ENCODE measurements around the gene ZNF425.
"Not testable (repeated sequence)": the region's sequence is repeated elsewhere in the genome, so short reads cannot be mapped to it uniquely, and the experiment has no call there.

The ZNF425 gene

DNA sequence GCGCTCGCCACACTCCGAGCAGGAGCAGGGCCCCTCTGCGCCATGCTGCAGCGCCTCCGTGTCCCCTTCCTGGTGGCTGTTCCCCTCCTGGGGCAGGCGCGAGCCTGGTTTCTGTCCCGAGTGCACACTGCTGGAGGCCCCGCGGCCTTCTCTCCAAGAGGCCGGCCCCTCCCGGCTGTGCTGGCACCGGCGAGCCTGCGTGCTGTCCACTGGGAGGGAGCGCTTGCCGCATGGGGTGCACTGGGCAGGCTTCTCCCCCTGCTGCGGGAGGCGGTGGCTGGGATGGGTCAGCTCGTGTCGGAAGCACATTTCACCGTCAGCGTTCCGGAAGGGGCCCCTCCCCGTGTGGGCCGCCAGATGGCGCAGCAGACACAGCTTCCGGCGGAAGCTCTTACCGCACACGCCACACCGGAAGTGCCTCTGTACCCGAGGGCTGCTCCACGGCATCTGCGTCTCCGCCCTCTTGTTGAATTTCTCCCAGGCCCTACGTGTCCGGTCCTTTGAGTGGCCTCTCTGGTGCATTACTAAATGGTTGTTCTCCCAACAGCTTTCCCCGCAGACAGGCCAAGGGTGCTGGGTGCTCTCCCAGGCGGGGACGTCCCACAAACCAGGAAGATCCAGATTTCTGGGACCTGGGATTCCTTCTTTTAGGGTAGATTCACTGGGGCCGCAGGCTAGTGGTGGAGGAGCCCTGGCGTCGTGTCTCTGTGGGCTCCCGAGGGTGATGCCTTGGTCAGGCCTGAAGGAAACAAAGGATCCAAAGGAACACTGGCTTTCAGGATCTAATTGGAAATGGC, 54.3 kb downstream of the ZNF425 start:
- peak; percentile 26 for DNase-seq

DNA sequence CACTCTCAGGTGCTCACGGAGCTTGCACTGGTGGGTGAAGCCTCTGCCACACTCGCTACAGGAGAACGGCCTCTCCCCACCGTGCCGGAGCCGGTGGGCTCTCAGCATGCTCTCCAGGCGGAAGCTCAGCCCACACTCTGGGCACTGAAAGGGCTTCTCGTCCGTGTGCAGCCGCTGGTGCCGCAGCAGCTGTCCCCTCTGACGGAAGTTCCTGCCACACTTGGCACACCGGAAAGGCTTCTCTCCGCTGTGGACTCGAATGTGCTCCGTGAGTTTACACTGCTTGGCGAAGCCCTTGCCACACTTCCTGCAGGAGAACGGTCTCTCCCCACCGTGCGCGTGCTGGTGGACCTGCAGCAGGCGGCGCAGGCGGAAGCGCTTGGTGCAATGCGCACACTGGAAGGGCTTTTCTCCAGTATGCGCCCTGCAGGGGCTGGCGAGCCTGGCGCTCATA, 54.9 kb downstream of the ZNF425 start:
- DNase-seq, result no peak

DNA sequence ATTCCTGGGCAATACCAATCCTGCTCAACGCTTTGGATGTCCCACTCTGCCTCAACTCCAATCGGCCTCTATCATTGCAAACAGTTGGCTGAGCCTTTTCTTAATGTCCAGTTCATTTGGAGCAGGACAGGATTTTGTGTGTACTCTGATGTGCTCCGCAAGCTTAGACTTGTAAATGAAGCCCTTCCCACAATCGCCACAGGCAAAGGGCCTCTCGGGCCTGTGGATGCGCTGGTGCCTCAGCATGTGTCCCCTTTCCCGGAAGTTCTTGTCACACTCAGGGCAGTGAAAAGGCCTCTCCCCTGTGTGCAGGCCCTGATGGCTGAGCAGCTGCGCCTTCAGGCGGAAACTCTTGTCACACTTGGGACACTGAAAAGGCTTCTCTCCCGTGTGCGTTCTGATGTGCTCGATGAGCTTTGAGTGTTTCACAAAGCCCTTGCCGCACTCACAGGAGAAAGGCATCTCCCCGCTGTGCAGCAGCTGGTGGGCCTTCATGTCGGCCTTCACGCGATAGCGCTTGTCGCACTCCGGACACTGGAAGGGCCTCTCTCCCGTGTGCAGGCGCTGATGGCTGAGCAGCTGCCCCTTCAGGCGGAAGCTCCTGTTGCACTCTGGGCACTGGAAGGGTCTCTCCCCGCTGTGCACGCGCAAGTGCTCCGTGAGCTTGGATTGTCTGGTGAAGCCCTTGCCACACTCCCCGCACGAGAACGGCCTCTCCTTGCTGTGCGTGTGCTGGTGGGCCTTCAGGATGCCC, 55.6 kb downstream of the ZNF425 start:
- DNase-seq, result no peak

DNA sequence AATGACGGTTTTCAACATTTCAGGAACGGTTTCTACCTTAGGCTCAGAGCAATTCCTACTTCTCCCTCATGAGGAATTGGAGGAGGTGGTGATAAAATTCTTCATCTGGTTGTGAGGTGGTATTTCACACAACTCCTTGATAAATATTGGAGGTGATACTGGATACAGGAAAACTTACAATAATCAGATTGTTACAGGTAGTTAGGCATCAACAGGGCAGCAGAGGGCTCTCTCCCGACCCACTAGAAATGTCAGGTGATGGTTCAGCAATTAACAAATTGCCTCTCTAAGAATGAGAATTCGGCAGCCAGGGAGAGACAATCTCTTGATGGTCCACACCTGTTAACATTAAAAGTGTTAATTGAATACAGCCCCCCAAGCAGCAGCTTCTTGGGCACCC, 58.3 kb downstream of the ZNF425 start:
- DNase-seq, result peak; percentile 34

DNA sequence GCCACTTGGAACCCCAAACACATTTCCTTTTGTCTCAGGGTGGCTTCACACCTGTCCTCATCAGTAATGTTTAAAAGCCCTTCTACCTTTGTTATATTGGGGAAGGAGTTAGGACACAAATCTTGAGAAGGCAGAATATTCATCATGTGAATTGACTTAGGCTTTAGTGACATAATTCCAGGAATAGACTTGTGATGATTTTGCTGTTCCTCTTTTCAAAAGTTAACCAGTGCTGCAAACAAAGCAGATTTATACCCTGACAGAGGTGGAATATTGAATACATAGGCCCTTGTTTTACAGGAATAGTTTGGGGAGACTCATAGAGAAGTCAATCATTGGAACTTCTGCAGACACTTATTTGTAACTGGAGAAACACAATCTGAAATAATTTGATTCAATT, 62.6 kb downstream of the ZNF425 start:
- DNase-seq, result no peak

DNA sequence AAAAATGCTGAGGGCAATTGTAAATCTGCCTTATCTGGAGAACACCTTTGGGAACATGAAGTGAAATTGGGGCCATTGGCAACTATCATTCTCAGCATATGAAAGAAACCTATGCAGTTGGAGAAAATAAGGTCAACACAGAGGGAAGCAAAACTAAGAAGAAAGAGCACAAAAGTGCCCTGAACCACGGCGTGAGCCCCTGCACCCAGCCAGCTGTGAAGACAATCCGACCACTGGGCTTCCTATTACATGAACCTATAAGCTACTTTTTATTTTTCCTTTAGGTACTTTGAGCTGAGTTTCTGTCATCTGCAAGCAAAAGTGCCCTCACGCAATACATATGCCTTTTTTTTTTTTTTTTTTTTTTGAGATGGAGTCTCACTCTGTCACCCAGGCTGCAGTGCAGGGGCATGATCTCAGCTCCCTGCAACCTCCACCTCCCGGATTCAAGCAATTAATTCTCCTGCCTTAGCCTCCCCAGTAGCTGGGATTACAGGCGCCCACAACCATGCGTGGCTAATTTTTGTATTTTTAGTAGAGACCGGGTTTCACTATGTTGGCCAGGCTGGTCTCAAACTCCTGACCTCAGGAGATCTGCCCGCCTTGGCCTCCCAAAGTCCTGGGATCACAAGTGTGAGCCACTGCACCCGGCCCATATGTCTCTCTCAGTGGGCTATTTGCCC, 63.8 kb downstream of the ZNF425 start:
- DNase-seq, result not testable (repeated sequence)

DNA sequence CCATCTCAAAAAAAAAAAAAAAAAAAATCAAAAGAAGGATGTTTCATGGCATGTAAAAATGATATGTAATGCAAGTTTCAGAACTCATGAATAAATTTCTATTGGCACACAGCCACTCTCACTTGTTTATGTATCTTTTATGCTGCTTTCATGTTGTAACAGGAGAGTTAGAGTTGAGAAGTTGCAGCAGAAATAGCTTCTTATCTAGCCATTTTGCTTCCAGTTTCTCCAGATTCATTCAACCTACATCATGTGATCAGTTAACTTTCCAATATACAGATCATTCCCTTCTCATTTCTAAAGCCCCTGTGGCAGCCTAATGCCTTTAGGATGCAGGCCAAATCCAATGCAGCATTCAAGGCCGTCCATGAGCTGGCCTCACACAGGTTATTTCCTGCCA, 66.0 kb downstream of the ZNF425 start:
- no peak for DNase-seq

DNA sequence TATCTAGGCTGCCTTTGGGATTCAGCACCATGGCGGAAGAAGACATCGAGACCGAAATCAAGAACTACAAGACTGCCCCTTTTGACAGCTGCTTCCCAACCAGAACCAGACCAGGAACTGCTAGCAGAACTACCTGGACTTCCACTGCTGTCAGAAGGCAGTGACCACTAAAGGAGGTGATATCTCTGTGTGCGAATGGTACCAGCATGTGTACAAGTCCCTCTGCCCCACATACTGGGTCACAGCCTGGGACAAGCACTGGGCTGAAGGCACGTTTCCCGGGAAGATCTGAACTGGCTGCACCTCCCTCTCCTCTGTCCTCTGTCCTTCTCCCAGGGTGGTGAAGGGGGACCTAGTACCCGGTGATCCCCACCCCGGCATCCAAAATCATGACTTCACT, 72.2 kb downstream of the ZNF425 start:
- no peak for DNase-seq

DNA sequence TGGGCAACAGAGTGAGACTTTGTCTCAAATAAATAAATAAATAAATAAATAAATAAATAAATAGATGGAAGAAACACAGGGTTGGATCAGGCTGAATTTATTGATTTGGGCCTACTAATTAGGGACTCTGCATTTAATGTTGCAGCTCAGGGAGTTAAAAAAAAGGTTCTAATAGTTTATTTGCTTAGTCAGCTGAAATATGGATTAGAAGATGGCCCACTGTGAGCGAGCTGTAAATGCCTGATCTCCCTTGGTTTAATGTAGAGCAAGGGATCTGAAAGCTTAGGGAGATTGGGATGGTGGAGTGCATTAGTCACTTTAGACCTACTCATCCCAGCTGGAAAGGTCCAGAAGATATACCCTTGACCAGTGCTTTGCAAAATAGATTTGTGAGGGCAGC, 72.7 kb downstream of the ZNF425 start:
- no peak for DNase-seq
